Liver (tissue), 9 donors: ENCODE data around the gene RIMKLA. TPM values are rescaled to one million over a fixed set of nuclear protein-coding genes. Genes with fewer than 3 reads are reported as not detected.
A peak's percentile ranks its signal among the peaks of the same experiment; 100 is the strongest.

ENCODE experiments used
- DNase-seq: peaks from one replicate; pipeline ENCODE4 v3.0.0-alpha.2; 2017; ENCODE audit warnings: low spot score
- H3K27ac ChIP-seq, 2 donors: one replicate each; pipeline ENCODE4 v1.7.0; 2013; ENCODE audit warnings: inconsistent platforms in 2 of 2, low read length in 2 of 2, control low read depth in 1 of 2, low read depth in 1 of 2, mild to moderate bottlenecking in 1 of 2
- H3K27me3 ChIP-seq, 4 donors: one replicate each; pipeline versions ENCODE4 v1.6.1 to v1.7.0; 2013; ENCODE audit warnings: low read length in 3 of 4, inconsistent platforms in 1 of 4, mild to moderate bottlenecking in 1 of 4, moderate library complexity in 1 of 4; ENCODE audit not compliant: control insufficient read depth in 4 of 4, insufficient read depth in 4 of 4
- H3K36me3 ChIP-seq, 4 donors: one replicate each; pipeline versions ENCODE4 v1.6.1 to v1.7.0; 2013; ENCODE audit warnings: low read length in 3 of 4, mild to moderate bottlenecking in 3 of 4, low read depth in 1 of 4, moderate library complexity in 1 of 4; ENCODE audit not compliant: control insufficient read depth in 4 of 4, insufficient read depth in 3 of 4
- H3K4me1 ChIP-seq, 4 donors: one replicate each; pipeline versions ENCODE4 v1.6.1 to v1.7.0; 2013; ENCODE audit warnings: low read length in 3 of 4, mild to moderate bottlenecking in 3 of 4, moderate library complexity in 1 of 4; ENCODE audit not compliant: control insufficient read depth in 4 of 4, insufficient read depth in 4 of 4
- H3K4me3 ChIP-seq, 3 donors: one replicate each; pipeline versions ENCODE4 v1.6.1 to v1.7.0; 2013; ENCODE audit warnings: low read length in 3 of 3, control low read depth in 1 of 3, low read depth in 1 of 3, mild to moderate bottlenecking in 1 of 3
- H3K9ac ChIP-seq, 2 donors: one replicate each; pipeline ENCODE4 v1.7.0; 2013; ENCODE audit warnings: low read length in 2 of 2, mild to moderate bottlenecking in 2 of 2, moderate library complexity in 2 of 2, control low read depth in 1 of 2, low read depth in 1 of 2
- H3K9me3 ChIP-seq, 4 donors: one replicate each; pipeline versions ENCODE4 v1.6.1 to v1.7.0; 2013; ENCODE audit warnings: low read length in 3 of 4; ENCODE audit not compliant: control insufficient read depth in 4 of 4
- ATF3 ChIP-seq: IDR thresholded peaks from 2 replicates; pipeline ENCODE4 v1.6.1; 2016; ENCODE audit warnings: antibody characterized with exemption
- CTCF ChIP-seq: fragments of 150-350 bp; IDR thresholded peaks from 2 replicates; pipeline ENCODE4 v1.5.1; 2017; ENCODE audit warnings: improper control_type of control experiment, low read depth, low read length; ENCODE audit not compliant: missing input control
- EGR1 ChIP-seq, 2 donors: IDR thresholded peaks; 2 replicates each; pipeline ENCODE4 v1.6.1; 2016 to 2018; ENCODE audit warnings: antibody characterized with exemption in 2 of 2, low read depth in 2 of 2
- FOXA1 ChIP-seq: IDR thresholded peaks from 2 replicates; pipeline ENCODE4 v1.6.1; 2016; ENCODE audit warnings: antibody characterized with exemption
- FOXA2 ChIP-seq: IDR thresholded peaks from 2 replicates; pipeline ENCODE4 v1.6.1; 2016; ENCODE audit warnings: antibody characterized with exemption
- GABPA ChIP-seq, 2 donors: IDR thresholded peaks in 1 of 2; conservative IDR thresholded peaks in 1 of 2; 2 replicates each; pipeline ENCODE4 v1.6.1; 2016; ENCODE audit warnings: antibody characterized with exemption in 2 of 2, mild to moderate bottlenecking in 1 of 2, moderate library complexity in 1 of 2
- HNF4A ChIP-seq, 2 donors: conservative IDR thresholded peaks; 2 replicates each; pipeline ENCODE4 v1.6.1; 2016; ENCODE audit warnings: antibody characterized with exemption in 2 of 2, mild to moderate bottlenecking in 2 of 2
- HNF4G ChIP-seq: IDR thresholded peaks from 2 replicates; pipeline ENCODE4 v1.6.1; 2016; ENCODE audit warnings: antibody characterized with exemption
- JUND ChIP-seq, 2 donors: IDR thresholded peaks; 2 replicates each; pipeline ENCODE4 v1.6.1; 2016; ENCODE audit warnings: antibody characterized with exemption in 2 of 2
- MAX ChIP-seq: IDR thresholded peaks from 2 replicates; pipeline ENCODE4 v1.6.1; 2016; ENCODE audit warnings: antibody characterized with exemption
- NR2F2 ChIP-seq: IDR thresholded peaks from 2 replicates; pipeline ENCODE4 v1.6.1; 2016; ENCODE audit warnings: antibody characterized with exemption
- RAD21 ChIP-seq, 2 donors: IDR thresholded peaks; 2 replicates each; pipeline ENCODE4 v1.6.1; 2016; ENCODE audit warnings: antibody characterized with exemption in 2 of 2, mild to moderate bottlenecking in 2 of 2
- REST ChIP-seq: IDR thresholded peaks from 2 replicates; pipeline ENCODE4 v1.6.1; 2016; ENCODE audit warnings: antibody characterized with exemption, mild to moderate bottlenecking
- RXRA ChIP-seq, 2 donors: IDR thresholded peaks; 2 replicates each; pipeline ENCODE4 v1.6.1; 2017 to 2018; ENCODE audit warnings: antibody characterized with exemption in 2 of 2, mild to moderate bottlenecking in 1 of 2
- SP1 ChIP-seq: IDR thresholded peaks from 2 replicates; pipeline ENCODE4 v1.6.1; 2018; ENCODE audit warnings: antibody characterized with exemption, mild to moderate bottlenecking
- TAF1 ChIP-seq: conservative IDR thresholded peaks from 2 replicates; pipeline ENCODE4 v1.6.1; 2016; ENCODE audit warnings: antibody characterized with exemption, mild to moderate bottlenecking
- YY1 ChIP-seq: IDR thresholded peaks from 2 replicates; pipeline ENCODE4 v1.6.1; 2016; ENCODE audit warnings: antibody characterized with exemption, mild to moderate bottlenecking
- ZBTB33 ChIP-seq: IDR thresholded peaks from 2 replicates; pipeline ENCODE4 v1.6.1; 2016; ENCODE audit warnings: antibody characterized with exemption
- WGBS: extraction: QIAGEN DNeasy Blood & Tissue Kit; methylation state at CpG from one replicate; pipeline ENCODE4 v1.1.7; 2013; 5-methylcytosine and 5-hydroxymethylcytosine counted together
- polyA plus RNA-seq, 2 donors: library from polyadenylated mRNA; stranded (reverse) in 1 of 2; unstranded in 1 of 2; fragments of 200-250 nt in 1 of 2; fragments of >200 nt in 1 of 2; fragmentation: Nextera tagmentation in 1 of 2; extraction: Ambion mirVana in 1 of 2; gene quantifications; one replicate each; pipeline versions ENCODE4 v1.2.1 to v1.2.3, GENCODE V29; 2013 to 2015
- total RNA-seq, 2 donors: library from RNA; depleted of rRNA; stranded (reverse); fragments of >200 nt; gene quantifications; one replicate each; pipeline ENCODE4 v1.2.3, GENCODE V29; 2014
- donor health status: healthy.
- donor health status: healthy.
- donor health status: healthy.
- donor health status: healthy.
- donor health status: healthy.

Gene RIMKLA
- total and polyA plus RNA-seq, 4 donors = 0.03 to 0.09 (median 0.08) TPM

- TF ChIP-seq CTCF = no peak
- TF ChIP-seq YY1 = peak; percentile 91
- TF ChIP-seq FOXA1 = peak; percentile 43
These were observed 82.5 kb downstream of the RIMKLA start, which contains the start of gene CCDC30 (continued) for GRCh38 chr1:42462828-42463763.

GRCh38 chr1:42463921-42464320 lies 83.3 kb downstream of the RIMKLA start:
- Histone ChIP-seq H3K27me3 (no peaks in the 10 kb centered on the region), H3K4me3 (peak overlapping the region; percentile 64 to 88 (median 73)), H3K27ac (no peak overlapping the region), H3K36me3 (peaks cover 0 to 18% (median 16%) of the 10 kb centered on the region in 4 donors), H3K9ac (no peak overlapping the region), H3K9me3 (no peaks in the 10 kb centered on the region), H3K4me1 (peaks cover 2 to 15% (median 11%) of the 10 kb centered on the region in 4 donors)
- whole genome bisulfite sequencing = 81% methylated on average over 3 of the region's 3 CpGs
- DNase-seq = no peak
- no peak for TF ChIP-seq JUND (IDR thresholded peaks at IDR 0.05)

GRCh38 chr1:42466030-42466429 lies 85.4 kb downstream of the RIMKLA start:
- no peak overlapping the region for H3K4me3 ChIP-seq
- no peak overlapping the region for H3K9ac ChIP-seq
- no peaks in the 10 kb centered on the region for H3K36me3 ChIP-seq
- DNase-seq = no peak
- H3K4me1 ChIP-seq = peaks cover 2 to 15% (median 11%) of the 10 kb centered on the region in 4 donors
- H3K27ac ChIP-seq = no peak overlapping the region
- H3K27me3 ChIP-seq = no peaks in the 10 kb centered on the region
- H3K9me3 ChIP-seq = no peaks in the 10 kb centered on the region
- TF ChIP-seq JUND (IDR thresholded peaks at IDR 0.05) (no peak), RXRA (IDR thresholded peaks at IDR 0.05) (no peak), EGR1 (IDR thresholded peaks at IDR 0.05; ENCODE audit: low read depth in 2 of 2) (no peak), GABPA (IDR thresholded peaks at IDR 0.05 in 1 of 2, conservative IDR thresholded peaks at IDR 0.05 in 1 of 2) (no peak), RAD21 (IDR thresholded peaks at IDR 0.05) (no peak), FOXA2 (no peak), MAX (no peak), SP1 (no peak), ATF3 (no peak), REST (no peak), YY1 (no peak), CTCF (no peak), ZBTB33 (no peak), FOXA1 (no peak), NR2F2 (no peak), HNF4G (no peak), TAF1 (no peak), HNF4A (conservative IDR thresholded peaks at IDR 0.05) (no peak)
- 76% methylated on average over 2 of the region's 2 CpGs for WGBS
